Keratinocyte (primary cell): ENCODE measurements around the gene HOXB6.

Source experiments
- CTCF ChIP-seq, 3 experiments: IDR thresholded peaks in 1 of 3; conservative IDR thresholded peaks in 1 of 3; optimal IDR thresholded peaks in 1 of 3; 2 replicates in 2 of 3; 3 replicates in 1 of 3; pipeline versions ENCODE3 to v1.5.1; 2011; ENCODE audit warnings: low read length in 3 of 3, mild to moderate bottlenecking in 3 of 3, moderate library complexity in 2 of 3, control low read depth in 1 of 3, inconsistent platforms in 1 of 3; ENCODE audit not compliant: insufficient read depth in 2 of 3; ENCODE audit errors: extremely low read depth in 1 of 3
- EZH2 ChIP-seq: IDR thresholded peaks from one replicate; pipeline ENCODE4 v1.6.1; 2012; ENCODE audit warnings: inconsistent platforms, mild to moderate bottlenecking, low read length, moderate library complexity

GRCh38 chr17:48612854-48613691 lies 8.3 kb upstream of the HOXB6 start:
- TF ChIP-seq EZH2 = peak; percentile 79
- TF ChIP-seq CTCF (optimal IDR thresholded peaks at IDR 0.05 in 1 of 3, IDR thresholded peaks at IDR 0.05 in 1 of 3, conservative IDR thresholded peaks at IDR 0.05 in 1 of 3; ENCODE audit: extremely low read depth in 1 of 3, insufficient read depth in 2 of 3, low read length in 3 of 3) = peak; percentile 7 to 38 (median 34)
